HG03196 (cell line): ENCODE results near the gene TAOK1.

Experiments
- ATAC-seq: cut with Tn5 transposase; IDR thresholded peaks from one replicate; pipeline ENCODE4 v1.9.1; 2021; ENCODE audit not compliant: unreplicated experiment

TAOK1 gene

GRCh38 chr17:29593591-29594518, 203.7 kb downstream of the TAOK1 start:
- ATAC-seq: no peak

- ATAC-seq: no peak
These were observed 204.4 kb downstream of the TAOK1 start for GRCh38 chr17:29594519-29595090.

- no peak for ATAC-seq
These were observed 205.2 kb downstream of the TAOK1 start for GRCh38 chr17:29595107-29595942.

GRCh38 chr17:29595943-29596774, 206.0 kb downstream of the TAOK1 start:
- ATAC-seq: no peak

- no peak for ATAC-seq
These were observed 206.6 kb downstream of the TAOK1 start for GRCh38 chr17:29596811-29597210.

- no peak for ATAC-seq
These were observed 207.4 kb downstream of the TAOK1 start for GRCh38 chr17:29597361-29598172.
